ENCODE results near the gene MARK3.

The MARK3 gene

GRCh38 chr14:103550451-103551337 is 165.5 kb downstream of the MARK3 start:
- no peak for DNase-seq (ENCODE audit: low read depth)

- DNase-seq (ENCODE audit: low read depth) = no peak
These were observed 166.1 kb downstream of the MARK3 start for GRCh38 chr14:103551338-103551762.

DNA sequence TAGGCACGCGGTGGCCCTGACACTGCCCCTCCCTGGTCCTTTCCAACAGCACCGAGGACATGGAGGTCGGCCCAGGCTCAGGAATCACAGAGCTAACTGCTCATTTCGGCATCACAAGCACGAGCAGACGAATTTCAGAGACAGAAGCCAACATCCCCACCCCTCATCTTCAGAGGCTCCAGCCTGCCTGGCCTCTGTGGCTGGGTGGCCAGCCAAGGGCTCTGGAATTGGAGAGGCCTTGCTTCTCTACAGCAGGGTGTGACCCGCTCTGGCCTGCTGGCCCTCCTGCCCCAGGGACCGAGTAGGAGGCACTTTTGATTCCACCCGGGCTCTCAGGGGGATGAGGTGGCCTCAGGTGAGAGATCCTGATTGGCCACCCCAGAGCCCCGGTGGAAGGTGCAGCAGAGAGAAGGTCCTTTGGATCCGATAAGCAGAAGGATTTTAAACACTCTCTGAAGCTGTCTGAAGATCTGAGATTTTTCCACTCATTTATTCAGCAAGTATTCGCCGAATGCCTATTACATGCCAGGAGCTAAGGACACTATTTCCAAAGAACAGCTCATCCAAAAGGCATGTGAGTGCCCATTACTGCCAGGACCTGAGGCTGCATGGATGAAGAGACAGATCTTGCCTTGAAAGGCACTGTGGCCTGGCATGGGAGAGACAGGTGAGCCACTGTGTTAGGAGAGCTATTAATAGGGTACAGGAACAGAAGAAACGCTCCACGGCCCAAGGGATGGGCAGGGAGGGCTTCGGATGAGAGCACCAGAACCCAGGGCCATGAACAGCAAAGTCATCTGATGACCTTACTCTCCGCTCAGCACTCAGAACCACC is 167.0 kb downstream of the MARK3 start:
- DNase-seq (ENCODE audit: low read depth) = no peak

- no peak for DNase-seq (ENCODE audit: low read depth)
These were observed 167.6 kb downstream of the MARK3 start for GRCh38 chr14:103552846-103553210.

All from activated gamma-delta T cell treated with anti-CD3 and anti-CD28 coated beads, Interleukin-2, amount 50 U/mL, for 16 hours (primary cell).